Naive thymus-derived CD4-positive, alpha-beta T cell (primary cell): ENCODE data around the gene CLNS1A. TPM values are rescaled to one million over a fixed set of nuclear protein-coding genes. Genes with fewer than 3 reads are reported as not detected.

Experiments
- ATAC-seq: fragments of 150-1000 bp; cut with Tn5 transposase; 2 replicates; pipeline ENCODE4 v1.10.0; 2021; ENCODE audit warnings: mild to moderate bottlenecking, moderate library complexity
- CTCF ChIA-PET: fragments of 350-600 bp; sonication (Branson Sonifier 250); formaldehyde crosslinking; loops from one replicate; lab custom pipeline; 2021; ENCODE audit warnings: antibody characterized with exemption; lab: Charles Lee
- POLR2A ChIA-PET: fragments of 350-600 bp; sonication (Branson Sonifier 250); formaldehyde crosslinking; loops from one replicate; lab custom pipeline; 2021; ENCODE audit warnings: antibody characterized with exemption, inconsistent platforms; lab: Charles Lee
- DNase-seq, 9 donors: peaks; one replicate each; pipeline versions ENCODE4 v3.0.0 to v3.0.0-alpha.2; 2020 to 2022; ENCODE audit warnings: mixed read lengths in 1 of 9
- H3K27ac ChIP-seq: one replicate; pipeline ENCODE4 v1.7.0; 2013; ENCODE audit warnings: mild to moderate bottlenecking, low read depth, low read length, moderate library complexity
- H3K27me3 ChIP-seq, 2 donors: one replicate each; pipeline ENCODE4 v1.7.0; 2013; ENCODE audit warnings: low read length in 2 of 2, mild to moderate bottlenecking in 2 of 2, moderate library complexity in 2 of 2; ENCODE audit not compliant: control insufficient read depth in 2 of 2, insufficient read depth in 2 of 2
- H3K36me3 ChIP-seq, 3 experiments: 1 replicate in 2 of 3; 2 replicates in 1 of 3; pipeline ENCODE4 v1.7.0; 2013; ENCODE audit warnings: low read length in 3 of 3, mild to moderate bottlenecking in 3 of 3, moderate library complexity in 1 of 3; ENCODE audit not compliant: insufficient read depth in 3 of 3, control insufficient read depth in 2 of 3
- H3K4me1 ChIP-seq, 2 donors: one replicate each; pipeline ENCODE4 v1.7.0; 2013; ENCODE audit warnings: low read length in 2 of 2, mild to moderate bottlenecking in 2 of 2, moderate library complexity in 1 of 2; ENCODE audit not compliant: control insufficient read depth in 2 of 2, insufficient read depth in 2 of 2
- H3K4me3 ChIP-seq: 2 replicates; pipeline ENCODE4 v1.7.0; 2013; ENCODE audit warnings: mild to moderate bottlenecking, low read length
- H3K9me3 ChIP-seq, 3 experiments: 1 replicate in 2 of 3; 2 replicates in 1 of 3; pipeline ENCODE4 v1.7.0; 2013; ENCODE audit warnings: low read length in 3 of 3; ENCODE audit not compliant: control insufficient read depth in 2 of 3
- H3K27ac Mint-ChIP-seq, 9 donors: one replicate each; pipeline ENCODE4 v1.8.0; 2020 to 2022; ENCODE audit warnings: mixed read lengths in 9 of 9, mild to moderate bottlenecking in 8 of 9, moderate library complexity in 5 of 9, inconsistent platforms in 2 of 9
- H3K27me3 Mint-ChIP-seq, 5 donors: one replicate each; pipeline ENCODE4 v1.8.0; 2021 to 2022; ENCODE audit warnings: mixed read lengths in 5 of 5, mild to moderate bottlenecking in 1 of 5
- H3K36me3 Mint-ChIP-seq, 5 donors: one replicate each; pipeline ENCODE4 v1.8.0; 2020 to 2022; ENCODE audit warnings: mixed read lengths in 5 of 5, mild to moderate bottlenecking in 3 of 5, inconsistent platforms in 1 of 5
- H3K4me1 Mint-ChIP-seq, 7 donors: one replicate each; pipeline ENCODE4 v1.8.0; 2020 to 2022; ENCODE audit warnings: mixed read lengths in 7 of 7, mild to moderate bottlenecking in 3 of 7, inconsistent platforms in 1 of 7
- H3K4me3 Mint-ChIP-seq, 10 donors: one replicate each; pipeline ENCODE4 v1.8.0; 2020 to 2022; ENCODE audit warnings: mild to moderate bottlenecking in 10 of 10, mixed read lengths in 10 of 10, moderate library complexity in 6 of 10, inconsistent platforms in 2 of 10
- H3K9me3 Mint-ChIP-seq, 11 donors: one replicate each; pipeline ENCODE4 v1.8.0; 2020 to 2022; ENCODE audit warnings: mixed read lengths in 11 of 11, mild to moderate bottlenecking in 4 of 11, inconsistent platforms in 1 of 11, moderate library complexity in 1 of 11
- intact Hi-C, 2 donors: fragments of 100-400 bp; cut with micrococcal nuclease; formaldehyde crosslinking; loops; one replicate each; pipeline ENCODE4 v1.15.1; 2023
- polyA plus RNA-seq, 2 donors: library from polyadenylated mRNA; unstranded; fragments of 300-500 nt; fragmentation: Illumina TruSeq; gene quantifications; one replicate each; pipeline ENCODE4 v1.2.3, GENCODE V29; 2021
- total RNA-seq, 6 experiments: library from RNA in 5 of 6; stranded (reverse) in 5 of 6; gene quantifications; 1 replicate in 5 of 6; 2 replicates in 1 of 6; pipeline ENCODE4 v1.2.3 and lab custom pipeline; 2021 to 2026

The CLNS1A gene
- total and polyA plus RNA-seq, 7 experiments from 2014 or later = 82.2 to 149 (median 135) TPM

DNA sequence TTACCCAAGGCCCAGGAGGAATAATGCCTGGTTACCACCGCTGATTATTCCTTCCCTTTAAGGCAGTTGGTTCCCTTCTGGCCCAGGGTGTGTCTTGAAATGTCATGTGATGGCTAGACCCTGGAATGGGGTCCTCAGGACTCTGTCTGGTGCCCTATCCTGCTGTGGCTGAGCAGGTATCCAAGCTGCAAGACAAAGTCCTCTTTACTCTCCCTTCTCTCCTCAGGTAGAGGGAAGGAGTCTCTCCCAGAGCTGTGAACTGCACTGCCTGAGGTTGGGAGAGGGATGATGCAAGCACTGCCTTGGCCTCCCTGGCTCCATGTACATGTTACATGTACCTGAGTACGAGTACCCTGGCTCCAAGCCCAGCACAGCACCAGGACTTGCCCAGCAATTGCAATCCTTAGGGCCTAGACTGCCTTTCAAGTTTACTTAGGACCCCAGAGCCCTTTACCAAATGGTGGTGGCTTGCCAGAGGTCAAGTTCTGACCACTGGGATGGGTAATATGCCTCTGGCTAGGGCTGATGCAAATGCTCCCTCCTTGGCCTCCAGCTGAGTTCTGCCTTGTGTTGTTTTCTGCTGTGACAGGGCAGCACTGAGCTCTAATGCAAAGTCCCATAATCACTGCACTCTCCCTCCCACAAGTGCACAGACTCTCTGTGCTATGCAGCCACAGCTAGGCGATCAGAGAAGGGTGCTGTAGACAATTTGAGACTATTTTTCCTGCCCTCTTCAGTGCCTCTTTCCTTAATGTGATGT lies 68.5 kb downstream of the CLNS1A start:
- POLR2A ChIA-PET = no interaction called here

DNA sequence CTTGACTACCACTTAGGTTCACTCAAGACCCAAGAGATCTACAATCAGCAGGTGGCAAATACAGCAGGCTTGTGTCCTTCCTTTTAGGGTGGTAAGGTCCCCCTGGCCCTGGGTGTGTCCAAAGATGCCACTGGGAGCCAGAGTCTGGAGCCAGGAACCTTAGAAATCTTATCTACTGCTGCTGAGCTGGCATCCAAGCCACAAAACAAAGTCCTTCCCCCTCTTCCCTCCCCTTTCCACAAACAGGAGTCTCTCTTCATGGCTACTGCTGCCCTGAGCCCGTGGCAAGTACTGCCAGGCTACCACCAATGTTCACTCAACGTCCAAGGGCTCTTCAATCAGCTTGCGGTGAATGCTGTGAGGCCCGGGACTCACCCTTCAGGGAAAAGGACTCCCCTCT lies 69.3 kb downstream of the CLNS1A start:
- no peak for ATAC-seq
- Mint-ChIP-seq H3K27me3 (peaks cover 9 to 27% (median 26%) of the 10 kb centered on the region in 5 donors), H3K4me3 (no peak overlapping the region), H3K4me1 (no peaks in the 10 kb centered on the region), H3K27ac (no peak overlapping the region), H3K36me3 (peaks cover 0 to 11% (median 10%) of the 10 kb centered on the region in 5 donors), H3K9me3 (peaks cover 0 to 27% (median 6%) of the 10 kb centered on the region in 11 donors)
- Histone ChIP-seq H3K4me3 (no peak overlapping the region), H3K9me3 (no peaks in the 10 kb centered on the region), H3K27me3 (no peaks in the 10 kb centered on the region), H3K4me1 (no peaks in the 10 kb centered on the region), H3K27ac (no peak overlapping the region), H3K36me3 (no peaks in the 10 kb centered on the region)
- ChIA-PET POLR2A (no interaction called here), CTCF (no interaction called here)
- intact Hi-C loops = no loop called here
- DNase-seq = no peak

More for the DNA sequence above, 68.5 kb downstream of the CLNS1A start:
- Mint-ChIP-seq H3K27me3 (peaks cover 9 to 27% (median 20%) of the 10 kb centered on the region in 5 donors), H3K27ac (no peak overlapping the region), H3K36me3 (peaks cover 0 to 11% (median 10%) of the 10 kb centered on the region in 5 donors), H3K4me1 (no peaks in the 10 kb centered on the region), H3K4me3 (no peak overlapping the region), H3K9me3 (peaks cover 0 to 22% (median 6%) of the 10 kb centered on the region in 11 donors)
- Histone ChIP-seq H3K27ac (no peak overlapping the region), H3K9me3 (no peaks in the 10 kb centered on the region), H3K4me1 (no peaks in the 10 kb centered on the region), H3K36me3 (no peaks in the 10 kb centered on the region), H3K27me3 (no peaks in the 10 kb centered on the region), H3K4me3 (no peak overlapping the region)
- ATAC-seq (no peak), DNase-seq (no peak)
- intact Hi-C loops = no loop called here
- CTCF ChIA-PET = no interaction called here

Other genes with a start within 250 kb of the CLNS1A start
- 10 to 100 TPM; 18.9 to 67.2 (median 23.3) TPM for gene PAK1, start 163.7 kb downstream of the CLNS1A start, total RNA-seq
- gene PAK1, start 163.7 kb downstream of the CLNS1A start, polyA plus RNA-seq = 10 to 100 TPM; 15.5 to 17.6 TPM
- gene AQP11, start 47.8 kb downstream of the CLNS1A start, total RNA-seq = 1 to 10 TPM in 1 of 5 experiments, under 1 TPM in 3, not detected in 1; 0.27 to 1.1 (median 0.58) TPM
- gene AQP11, start 47.8 kb downstream of the CLNS1A start, polyA plus RNA-seq = under 1 TPM; 0.84 TPM
- 100 to 1,000 TPM in 2 of 5 experiments, 10 to 100 TPM in 3; 59.0 to 113 (median 88.9) TPM for gene RSF1, start 182.9 kb upstream of the CLNS1A start, total RNA-seq
- 10 to 100 TPM; 33.3 to 38.4 TPM for gene RSF1, start 182.9 kb upstream of the CLNS1A start, polyA plus RNA-seq
- gene AAMDC, start 183.3 kb upstream of the CLNS1A start, total RNA-seq = 1 to 10 TPM; 5.2 to 9.2 (median 6.5) TPM
- 10 to 100 TPM; 25.5 TPM for gene AAMDC, start 183.3 kb upstream of the CLNS1A start, polyA plus RNA-seq